ENCODE data around the gene OR9A4. TPM values are rescaled to one million over a fixed set of nuclear protein-coding genes. Genes with fewer than 3 reads are reported as not detected.

OR9A4 gene
- total RNA-seq, 1 donor from 2014 or later: not detected

DNA sequence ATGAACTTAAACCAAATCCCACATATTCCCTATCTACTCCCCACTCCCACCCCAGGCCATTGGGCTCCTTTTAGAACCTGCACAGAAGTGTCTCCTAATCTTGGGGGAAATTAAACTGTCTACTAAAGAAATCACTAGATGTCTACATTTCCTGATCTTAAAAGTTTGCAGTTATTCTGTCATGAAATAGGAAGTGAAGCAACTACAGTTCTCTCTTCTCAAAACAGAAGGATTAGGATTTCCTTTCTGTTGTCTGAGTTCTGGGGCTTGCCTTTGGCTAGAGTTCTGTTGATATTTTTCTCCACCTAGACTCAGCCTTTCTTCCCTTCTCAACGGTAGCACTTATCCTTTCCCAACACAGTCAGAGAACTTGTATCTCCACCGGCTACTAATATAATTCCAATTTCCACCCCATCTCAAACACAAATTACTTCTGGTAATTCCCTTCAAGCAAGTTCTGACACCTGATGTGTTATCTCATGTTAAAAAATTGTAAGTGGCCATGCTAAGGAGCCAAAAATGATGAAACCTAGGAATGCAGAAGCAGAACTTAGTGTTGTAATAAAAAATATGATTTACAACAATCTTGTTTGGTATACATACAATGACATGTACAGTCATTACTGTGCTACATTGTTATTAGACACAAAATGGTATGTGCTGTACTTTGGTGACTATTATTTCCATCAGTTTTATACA, 12.1 kb downstream of the OR9A4 start:
- no peak for DNase-seq (ENCODE audit: low spot score)
- Mint-ChIP-seq H3K4me1 (ENCODE audit: unreplicated experiment) (peaks cover 20% of the 10 kb centered on the region), H3K36me3 (ENCODE audit: low read depth, unreplicated experiment) (no peaks in the 10 kb centered on the region), H3K27ac (ENCODE audit: unreplicated experiment) (no peak overlapping the region), H3K9me3 (ENCODE audit: unreplicated experiment) (no peaks in the 10 kb centered on the region), H3K27me3 (ENCODE audit: unreplicated experiment) (no peaks in the 10 kb centered on the region), H3K4me3 (ENCODE audit: unreplicated experiment) (no peak overlapping the region)
- no peak for TF ChIP-seq CTCF (IDR thresholded peaks at IDR 0.05; ENCODE audit: unreplicated experiment)

DNA sequence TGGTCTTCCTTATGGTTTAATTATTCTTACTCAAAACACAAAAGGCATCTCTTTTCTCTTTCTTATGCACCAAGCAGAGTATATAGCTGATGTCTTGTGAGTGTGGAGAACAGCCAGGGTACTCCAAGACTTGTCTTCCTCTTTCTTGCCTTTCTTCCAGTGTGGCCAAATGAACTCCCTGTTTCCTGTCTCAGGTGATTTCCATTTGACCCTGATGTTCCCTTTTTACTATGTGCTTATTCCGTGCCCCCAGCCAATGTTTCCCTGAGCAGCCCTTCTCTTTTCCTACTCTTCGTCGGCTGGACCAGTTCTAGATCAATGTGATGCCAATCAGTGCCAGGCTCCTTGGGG, 12.6 kb downstream of the OR9A4 start:
- H3K36me3 Mint-ChIP-seq (ENCODE audit: low read depth, unreplicated experiment): no peaks in the 10 kb centered on the region
- no peak for TF ChIP-seq CTCF (IDR thresholded peaks at IDR 0.05; ENCODE audit: unreplicated experiment)
- H3K27ac Mint-ChIP-seq (ENCODE audit: unreplicated experiment): no peak overlapping the region
- no peaks in the 10 kb centered on the region for H3K27me3 Mint-ChIP-seq (ENCODE audit: unreplicated experiment)
- DNase-seq (ENCODE audit: low spot score): no peak
- H3K4me1 Mint-ChIP-seq (ENCODE audit: unreplicated experiment): peaks cover 20% of the 10 kb centered on the region
- H3K4me3 Mint-ChIP-seq (ENCODE audit: unreplicated experiment): no peak overlapping the region
- no peaks in the 10 kb centered on the region for H3K9me3 Mint-ChIP-seq (ENCODE audit: unreplicated experiment)

DNA sequence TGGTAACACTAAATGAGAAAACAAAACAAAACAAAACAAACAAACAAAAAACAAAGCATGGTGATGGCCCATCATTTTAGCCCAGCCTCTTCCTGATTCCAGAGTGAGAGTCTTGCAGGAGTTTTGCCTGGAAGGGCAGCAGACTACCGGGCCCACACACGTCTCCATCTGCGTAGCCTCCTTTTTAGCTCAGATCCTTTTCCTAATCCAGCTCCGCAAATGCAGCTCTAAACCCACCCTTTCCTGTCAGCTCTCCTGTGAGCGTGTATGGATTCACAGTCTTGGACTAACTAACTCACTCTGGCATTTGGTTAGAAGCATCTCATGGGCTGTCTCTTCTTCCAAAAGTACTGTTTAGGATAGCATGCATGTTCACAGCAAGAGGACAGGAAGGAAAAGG, 14.0 kb downstream of the OR9A4 start:
- no peaks in the 10 kb centered on the region for H3K27me3 Mint-ChIP-seq (ENCODE audit: unreplicated experiment)
- H3K9me3 Mint-ChIP-seq (ENCODE audit: unreplicated experiment): no peaks in the 10 kb centered on the region
- H3K4me3 Mint-ChIP-seq (ENCODE audit: unreplicated experiment): no peak overlapping the region
- no peak overlapping the region for H3K27ac Mint-ChIP-seq (ENCODE audit: unreplicated experiment)
- H3K36me3 Mint-ChIP-seq (ENCODE audit: low read depth, unreplicated experiment): no peaks in the 10 kb centered on the region
- no peak for TF ChIP-seq CTCF (IDR thresholded peaks at IDR 0.05; ENCODE audit: unreplicated experiment)
- DNase-seq (ENCODE audit: low spot score): no peak
- H3K4me1 Mint-ChIP-seq (ENCODE audit: unreplicated experiment): peaks cover 20% of the 10 kb centered on the region

DNA sequence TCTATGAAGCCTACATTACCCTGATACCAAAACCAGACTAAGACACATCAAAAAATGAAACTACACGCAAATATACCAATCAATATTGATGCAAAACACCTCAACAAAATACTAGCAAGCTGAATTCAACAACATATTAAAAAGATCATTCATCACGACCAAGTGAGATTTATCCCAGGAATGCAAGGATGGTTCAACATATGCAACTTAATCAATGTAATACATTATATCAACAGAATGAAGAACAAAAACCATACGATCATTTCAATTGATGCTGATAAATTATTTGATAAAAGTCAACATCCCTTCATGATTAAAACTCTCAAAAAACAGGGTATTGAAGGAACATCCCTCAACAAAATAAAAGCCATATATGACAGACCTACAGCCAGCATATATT, 24.9 kb downstream of the OR9A4 start:
- H3K4me3 Mint-ChIP-seq (ENCODE audit: unreplicated experiment): no peak overlapping the region
- H3K27me3 Mint-ChIP-seq (ENCODE audit: unreplicated experiment): no peaks in the 10 kb centered on the region

More for the DNA sequence above, 24.9 kb downstream of the OR9A4 start:
- H3K4me1 Mint-ChIP-seq (ENCODE audit: unreplicated experiment): no peaks in the 10 kb centered on the region
- no peak overlapping the region for H3K27ac Mint-ChIP-seq (ENCODE audit: unreplicated experiment)
- no peak for DNase-seq (ENCODE audit: low spot score)
- no peaks in the 10 kb centered on the region for H3K9me3 Mint-ChIP-seq (ENCODE audit: unreplicated experiment)
- H3K36me3 Mint-ChIP-seq (ENCODE audit: low read depth, unreplicated experiment): no peaks in the 10 kb centered on the region
- no peak for TF ChIP-seq CTCF (IDR thresholded peaks at IDR 0.05; ENCODE audit: unreplicated experiment)
